ENCODE measurements around the gene SEPTIN6. TPM values are rescaled to one million over a fixed set of nuclear protein-coding genes. Genes with fewer than 3 reads are reported as not detected.
A peak's percentile ranks its signal among the peaks of the same experiment; 100 is the strongest.

The SEPTIN6 gene
- total and polyA plus RNA-seq, 2 donors (not counting 3 experiments of a cell fraction or from before 2014, with no cell fraction given), result 23.1 to 31.8 TPM

DNA sequence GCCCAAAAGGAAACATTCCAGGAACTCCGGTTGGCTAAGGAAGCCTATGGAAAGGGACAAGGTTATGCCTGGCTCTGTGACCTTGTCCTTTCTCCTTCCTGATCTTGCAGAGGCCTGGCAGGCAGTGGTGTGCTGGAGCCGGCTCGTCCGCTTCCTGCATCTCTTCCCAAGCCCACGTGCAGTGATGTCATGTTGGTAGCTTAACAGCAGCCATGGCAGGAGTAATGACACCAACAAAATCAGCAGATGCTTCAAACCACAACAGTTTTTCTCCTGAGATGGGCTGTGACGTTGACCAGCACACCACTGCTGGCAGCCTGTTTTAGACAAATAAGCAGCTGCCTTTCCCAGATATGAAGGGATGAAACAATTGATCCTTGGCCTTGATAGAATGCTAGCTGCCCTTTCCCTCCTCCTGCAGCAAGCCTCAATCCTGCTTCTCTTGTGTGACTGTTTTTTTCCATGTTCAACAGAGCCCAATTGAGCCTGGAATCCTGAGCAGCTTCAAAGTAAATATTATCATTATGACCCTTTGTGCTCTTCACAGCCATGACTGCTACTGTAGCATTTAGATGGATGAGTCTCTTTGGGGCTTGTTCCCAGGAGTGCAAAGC lies 23.4 kb downstream of the SEPTIN6 start:
- H3K79me2 ChIP-seq (ENCODE audit: control insufficient read depth, insufficient read depth, low read length), result no peaks in the 10 kb centered on the region
- DNase-seq (ENCODE audit: low read depth, low spot score) (peak; percentile 68), FAIRE-seq (peak; percentile 80)
- dilution Hi-C loops (cut with MboI; ENCODE audit: extremely low pct_ligation_motif_present, low sequenced_read_pairs) (no loop called here), intact Hi-C loops (cut with micrococcal nuclease) (no loop called here)
- H3K36me3 ChIP-seq (ENCODE audit: control insufficient read depth in 2 of 2, extremely low read depth in 1 of 2, insufficient read depth in 2 of 2, low read length in 2 of 2), result no peaks in the 10 kb centered on the region
- H3K4me2 ChIP-seq (ENCODE audit: insufficient read depth, low read length), result no peak overlapping the region
- ChIA-PET POLR2A (no interaction called here), CTCF (interaction anchor here (2.1 kb wide), 1 partner anchor 60 kb away, joined by 4 read pairs; no protein-coding TSS in a partner anchor)
- H3K4me3 ChIP-seq (replicated peaks in 1 of 3; ENCODE audit: insufficient read depth in 1 of 3, low read depth in 1 of 3, low read length in 3 of 3), result no peak overlapping the region
- TF ChIP-seq FOS (IDR thresholded peaks at IDR 0.05; ENCODE audit: borderline replicate concordance, insufficient read depth, low read length), result no peak
- TF ChIP-seq GATA2 (IDR thresholded peaks at IDR 0.05; ENCODE audit: insufficient read depth, insufficient read length, low read depth, low read length), result no peak
- no peak for TF ChIP-seq MYC (IDR thresholded peaks at IDR 0.05; ENCODE audit: low read depth, low read length)
- TF ChIP-seq POLR2AphosphoS5 (IDR thresholded peaks at IDR 0.05; ENCODE audit: insufficient read depth, low read depth, low read length), result no peak
- no peak for TF ChIP-seq JUN (IDR thresholded peaks at IDR 0.05; ENCODE audit: borderline replicate concordance, insufficient read depth, insufficient read length, low read depth)
- TF ChIP-seq POLR2A (IDR thresholded peaks at IDR 0.05; ENCODE audit: low read depth, low read length), result no peak
- TF ChIP-seq EZH2 (IDR thresholded peaks at IDR 0.05; ENCODE audit: borderline replicate concordance, low read depth, low read length, severe bottlenecking), result no peak
- TF ChIP-seq, protein P1, sequence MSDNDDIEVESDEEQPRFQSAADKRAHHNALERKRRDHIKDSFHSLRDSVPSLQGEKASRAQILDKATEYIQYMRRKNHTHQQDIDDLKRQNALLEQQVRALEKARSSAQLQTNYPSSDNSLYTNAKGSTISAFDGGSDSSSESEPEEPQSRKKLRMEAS (IDR thresholded peaks at IDR 0.05; ENCODE audit: insufficient read depth, insufficient read length), result no peak
- no peak for TF ChIP-seq CTCF (IDR thresholded peaks at IDR 0.05; ENCODE audit: extremely low read depth in 1 of 2, insufficient read depth in 1 of 2, low read depth in 1 of 2, low read length in 2 of 2)
- H3K4me1 ChIP-seq (ENCODE audit: control insufficient read depth, extremely low read depth, insufficient read depth, low read length), result peaks cover 6% of the 10 kb centered on the region
- no peaks in the 10 kb centered on the region for H3K27me3 ChIP-seq (ENCODE audit: control insufficient read depth in 2 of 2, insufficient read depth in 2 of 2, low read length in 2 of 2)
- no peak overlapping the region for H3K9ac ChIP-seq (replicated peaks; ENCODE audit: extremely low read depth, insufficient read depth, low read length)
- H3K9me1 ChIP-seq (replicated peaks; ENCODE audit: control insufficient read depth, extremely low read depth, insufficient read depth, low read length), result no peaks in the 10 kb centered on the region
- H4K20me1 ChIP-seq (replicated peaks; ENCODE audit: control insufficient read depth, extremely low read depth, insufficient read depth, low read length), result no peaks in the 10 kb centered on the region
- no peak overlapping the region for H2AFZ ChIP-seq (ENCODE audit: low read depth, low read length)
- H3K27ac ChIP-seq (ENCODE audit: insufficient read depth, low read depth, low read length), result no peak overlapping the region
- H3K9me3 ChIP-seq (replicated peaks; ENCODE audit: control insufficient read depth, insufficient read depth, low read length), result no peaks in the 10 kb centered on the region
- BruUV-seq (replicated peaks), result no TSS peak

All from endothelial cell of umbilical vein (primary cell).